Thoracic aorta (tissue), 2 donors: ENCODE results near the gene SV2B. TPM values are rescaled to one million over a fixed set of nuclear protein-coding genes. Genes with fewer than 3 reads are reported as not detected.

ENCODE experiments used
- ATAC-seq: fragments of 150-250 bp; one replicate; pipeline ENCODE4 v1.8.0; 2017; ENCODE audit warnings: low read depth; ENCODE audit not compliant: insufficient number of reproducible peaks, low FRiP score
- DNase-seq: peaks from one replicate; pipeline ENCODE4 v3.0.0-alpha.2; 2020; ENCODE audit warnings: low spot score
- H3K27ac ChIP-seq, 2 donors: fragments of 200-600 bp; sonication (generic); 1 replicate in 1 of 2; 2 replicates in 1 of 2; pipeline ENCODE4 v1.5.1; 2016; ENCODE audit warnings: mild to moderate bottlenecking in 2 of 2, moderate library complexity in 2 of 2
- H3K27me3 ChIP-seq: fragments of 200-600 bp; sonication (generic); replicated peaks from 2 replicates; pipeline ENCODE4 v1.6.0; 2016; ENCODE audit warnings: mild to moderate bottlenecking; ENCODE audit not compliant: insufficient read depth
- H3K36me3 ChIP-seq: fragments of 200-600 bp; sonication (generic); one replicate; pipeline ENCODE4 v1.5.1; 2016
- H3K4me1 ChIP-seq, 2 donors: fragments of 200-600 bp; sonication (generic); 1 replicate in 1 of 2; 2 replicates in 1 of 2; pipeline versions ENCODE4 v1.5.1 to v1.6.0; 2016; ENCODE audit warnings: low read depth in 2 of 2, mild to moderate bottlenecking in 1 of 2; ENCODE audit not compliant: control insufficient read depth in 1 of 2
- H3K4me3 ChIP-seq: fragments of 200-600 bp; sonication (generic); 2 replicates; pipeline ENCODE4 v1.5.1; 2016; ENCODE audit warnings: mild to moderate bottlenecking
- H3K9me3 ChIP-seq: fragments of 200-600 bp; sonication (generic); 2 replicates; pipeline ENCODE4 v1.5.1; 2016
- CTCF ChIP-seq: fragments of 200-600 bp; sonication (generic); IDR thresholded peaks from one replicate; pipeline ENCODE4 v1.5.1; 2019; ENCODE audit warnings: antibody characterized with exemption
- total RNA-seq, 2 donors: library from RNA; depleted of rRNA; stranded (reverse); fragments of >200 nt; gene quantifications; one replicate each; pipeline versions ENCODE4 v1.1.0 to v1.2.3, GENCODE V29; 2016

The SV2B gene
- total RNA-seq, 2 donors from 2014 or later: 2.6 TPM; not detected in 1

GRCh38 chr15:91290553-91290952, 190.5 kb downstream of the SV2B start:
- Histone ChIP-seq H3K4me3 (no peak overlapping the region), H3K27ac (no peak overlapping the region), H3K4me1 (no peaks in the 10 kb centered on the region), H3K36me3 (no peaks in the 10 kb centered on the region), H3K9me3 (no peaks in the 10 kb centered on the region), H3K27me3 (no peaks in the 10 kb centered on the region)
- no peak for TF ChIP-seq CTCF
- ATAC-seq (no peak), DNase-seq (no peak)

GRCh38 chr15:91291673-91292072, 191.6 kb downstream of the SV2B start:
- DNase-seq (no peak), ATAC-seq (no peak)
- H3K27me3 ChIP-seq: no peaks in the 10 kb centered on the region
- H3K9me3 ChIP-seq: no peaks in the 10 kb centered on the region
- H3K36me3 ChIP-seq: no peaks in the 10 kb centered on the region
- H3K27ac ChIP-seq: no peak overlapping the region
- no peak for TF ChIP-seq CTCF
- H3K4me1 ChIP-seq: no peaks in the 10 kb centered on the region
- H3K4me3 ChIP-seq: no peak overlapping the region

GRCh38 chr15:91294344-91294743, 194.3 kb downstream of the SV2B start:
- no peaks in the 10 kb centered on the region for H3K36me3 ChIP-seq
- no peak overlapping the region for H3K4me3 ChIP-seq
- no peaks in the 10 kb centered on the region for H3K9me3 ChIP-seq
- H3K27me3 ChIP-seq: no peaks in the 10 kb centered on the region
- no peak overlapping the region for H3K27ac ChIP-seq
- DNase-seq (no peak), ATAC-seq (no peak)
- TF ChIP-seq CTCF: no peak
- H3K4me1 ChIP-seq: no peaks in the 10 kb centered on the region

GRCh38 chr15:91294795-91295194, 194.7 kb downstream of the SV2B start:
- H3K4me1 ChIP-seq: no peaks in the 10 kb centered on the region
- DNase-seq (no peak), ATAC-seq (no peak)
- no peak overlapping the region for H3K27ac ChIP-seq
- no peaks in the 10 kb centered on the region for H3K9me3 ChIP-seq
- no peaks in the 10 kb centered on the region for H3K27me3 ChIP-seq
- H3K4me3 ChIP-seq: no peak overlapping the region
- no peak for TF ChIP-seq CTCF
- no peaks in the 10 kb centered on the region for H3K36me3 ChIP-seq

- Histone ChIP-seq H3K4me1 (no peaks in the 10 kb centered on the region), H3K4me3 (no peak overlapping the region), H3K9me3 (no peaks in the 10 kb centered on the region), H3K36me3 (no peaks in the 10 kb centered on the region), H3K27ac (no peak overlapping the region), H3K27me3 (no peaks in the 10 kb centered on the region)
- TF ChIP-seq CTCF: no peak
- ATAC-seq (no peak), DNase-seq (no peak)
Measured at GRCh38 chr15:91298101-91298500, 198.0 kb downstream of the SV2B start.
